GM12865 (cell line): ENCODE measurements around the gene ELMO1.

ENCODE experiments used
- DNase-seq: peaks from one replicate; pipeline ENCODE4 v3.0.0; 2010; ENCODE audit warnings: low read depth
- H3K4me3 ChIP-seq: 2 replicates; pipeline ENCODE4 v1.5.1; 2011; ENCODE audit warnings: mild to moderate bottlenecking, low read depth, low read length, control low read depth
- CTCF ChIP-seq: IDR thresholded peaks from 2 replicates; pipeline ENCODE4 v1.5.1; 2011; ENCODE audit warnings: low read length, control low read depth, low read depth, inconsistent platforms; ENCODE audit not compliant: insufficient read depth; ENCODE audit errors: missing control alignments

ELMO1 gene

DNA sequence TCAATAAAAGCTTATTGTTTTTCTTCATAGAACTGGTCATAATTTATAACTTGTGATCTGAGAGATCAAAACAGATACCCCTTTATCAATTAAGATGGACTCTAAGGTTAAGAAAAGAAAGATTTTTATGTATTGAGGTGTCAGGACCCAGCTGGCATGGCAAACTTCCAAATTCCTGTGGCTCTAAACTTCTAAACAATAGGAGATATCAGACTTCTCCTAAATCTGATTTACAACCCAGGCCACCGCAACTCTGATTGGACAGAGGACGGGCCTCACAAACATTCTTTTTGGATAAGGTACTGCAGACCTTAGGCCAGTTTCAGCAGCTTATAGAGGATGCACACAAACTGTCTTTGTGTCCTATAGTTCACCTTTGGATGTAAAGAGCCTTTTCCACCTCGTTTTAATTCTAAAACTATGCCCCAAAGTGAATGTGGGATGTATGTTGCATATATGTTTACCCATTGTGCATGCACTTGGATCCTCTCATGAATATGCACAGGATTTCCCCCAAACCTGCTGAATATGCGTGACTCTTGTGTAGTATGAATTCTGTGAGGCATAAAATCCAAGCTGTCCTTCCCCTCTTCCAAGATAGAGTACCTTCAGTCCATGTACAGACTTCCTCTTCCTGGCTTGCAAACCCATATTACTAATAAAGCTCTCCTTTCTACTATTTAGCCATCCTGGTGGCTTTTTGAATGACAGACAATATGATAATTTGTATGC, 69.0 kb downstream of the ELMO1 start:
- H3K4me3 ChIP-seq: no peak overlapping the region
- DNase-seq: no peak
- no peak for TF ChIP-seq CTCF

GRCh38 chr7:37377231-37377630, 71.4 kb downstream of the ELMO1 start:
- DNase-seq: no peak
- no peak for TF ChIP-seq CTCF
- H3K4me3 ChIP-seq: no peak overlapping the region

DNA sequence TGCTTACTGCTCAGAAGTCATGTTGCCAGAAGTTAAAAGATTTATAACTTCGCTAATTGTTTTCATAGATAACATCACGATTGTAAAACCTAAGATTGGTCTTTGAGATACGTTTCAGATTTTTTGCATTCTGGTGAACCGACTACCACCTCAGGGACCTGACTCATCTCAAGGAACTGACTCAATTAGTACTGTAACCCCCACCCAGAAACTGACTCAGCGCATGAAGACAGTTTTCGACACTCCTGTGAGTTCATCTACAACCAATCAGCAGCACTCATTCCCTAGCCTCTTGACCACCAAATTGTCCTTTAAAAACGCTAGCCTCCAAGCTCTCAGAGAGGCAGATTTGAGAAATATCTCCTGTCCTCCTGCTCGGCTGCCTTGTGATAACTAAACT, 72.3 kb downstream of the ELMO1 start:
- DNase-seq: no peak
- TF ChIP-seq CTCF: no peak
- no peak overlapping the region for H3K4me3 ChIP-seq

DNA sequence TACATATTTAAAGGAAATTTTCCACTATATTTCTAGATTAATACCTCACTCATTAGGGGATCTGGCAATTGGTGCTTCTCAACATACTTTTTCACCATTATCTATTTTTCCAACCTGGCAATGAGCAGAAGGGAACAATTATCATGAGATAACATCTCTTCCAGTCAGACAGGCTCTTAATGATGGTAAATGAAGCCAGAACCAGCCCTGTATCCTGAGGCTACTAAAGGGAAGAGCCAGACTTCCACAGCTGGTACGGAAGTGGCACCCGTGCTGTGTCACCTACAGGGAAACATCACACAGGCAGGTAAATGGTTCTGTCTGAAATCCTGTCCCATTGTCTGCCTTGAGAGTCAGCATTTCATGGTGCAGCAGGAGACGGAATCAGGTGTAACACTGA, 75.9 kb downstream of the ELMO1 start:
- DNase-seq: no peak
- TF ChIP-seq CTCF: no peak
- H3K4me3 ChIP-seq: no peak overlapping the region

DNA sequence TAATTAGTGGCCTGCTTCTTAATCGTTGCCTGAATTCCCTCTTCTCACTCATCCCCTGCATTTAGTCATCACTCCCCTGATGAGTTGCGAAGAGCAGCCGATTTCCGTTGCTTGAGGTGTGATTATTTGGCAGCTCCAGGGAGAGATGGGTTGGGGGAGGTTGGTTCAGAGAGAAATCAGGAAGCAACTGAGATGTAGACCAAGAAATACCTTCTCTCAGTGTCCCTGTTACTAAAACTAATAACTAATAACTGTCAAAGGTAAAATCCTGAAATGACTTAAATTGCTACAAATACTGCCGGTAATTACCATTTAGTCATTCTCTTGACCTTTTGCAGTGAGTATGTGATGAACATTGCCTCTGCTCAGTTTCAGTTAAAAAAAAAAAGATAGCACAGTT, 76.9 kb downstream of the ELMO1 start:
- TF ChIP-seq CTCF: no peak
- no peak for DNase-seq
- no peak overlapping the region for H3K4me3 ChIP-seq

GRCh38 chr7:37369906-37370305, 78.8 kb downstream of the ELMO1 start:
- no peak for TF ChIP-seq CTCF
- DNase-seq: no peak

DNA sequence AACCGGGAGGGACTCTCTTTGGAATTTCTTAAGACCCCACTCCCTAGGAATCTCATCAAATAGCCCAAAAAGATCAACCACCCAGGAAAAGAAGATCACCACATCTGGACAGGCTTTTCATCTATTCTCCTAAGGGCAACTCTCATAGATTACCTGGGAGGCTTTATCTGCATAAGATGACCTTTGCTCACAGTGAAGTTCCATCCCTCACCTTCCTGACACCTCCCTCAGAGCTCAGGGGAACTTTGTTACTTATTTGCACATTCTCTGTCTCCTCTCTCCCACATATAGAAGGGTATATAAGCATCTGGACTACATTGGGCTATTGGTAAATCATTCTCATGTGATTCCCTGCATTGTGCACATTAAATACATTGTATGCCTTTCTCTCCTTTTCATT, 80.1 kb downstream of the ELMO1 start:
- no peak overlapping the region for H3K4me3 ChIP-seq
- no peak for TF ChIP-seq CTCF
- no peak for DNase-seq

More at GRCh38 chr7:37369906-37370305, 78.8 kb downstream of the ELMO1 start:
- no peak overlapping the region for H3K4me3 ChIP-seq
